HepG2 (cell line): ENCODE results near the gene ALKBH2. TPM values are rescaled to one million over a fixed set of nuclear protein-coding genes. Genes with fewer than 3 reads are reported as not detected.
A peak's percentile ranks its signal among the peaks of the same experiment; 100 is the strongest.

Source experiments
- AKAP8 ChIP-seq: sonication (generic); formaldehyde crosslinking; IDR thresholded peaks from 2 replicates; pipeline ENCODE4 v1.5.1; 2020; ENCODE audit warnings: mild to moderate bottlenecking, missing genetic modification reagents
- ATF7-NPFF ChIP-seq: sonication (generic); formaldehyde crosslinking; IDR thresholded peaks from 2 replicates; pipeline ENCODE4 v1.8.1; 2023; ENCODE audit warnings: mild to moderate bottlenecking, low read depth, missing genetic modification reagents, moderate library complexity
- BCLAF1 ChIP-seq: fragments of 450-650 bp; IDR thresholded peaks from 2 replicates; pipeline ENCODE4 v1.6.1; 2017; ENCODE audit warnings: mild to moderate bottlenecking
- CCAR2 ChIP-seq: fragments of 200-400 bp; formaldehyde crosslinking; optimal IDR thresholded peaks from 2 replicates; pipeline ENCODE3; 2018; ENCODE audit warnings: low read depth, mild to moderate bottlenecking, low read length, moderate library complexity
- DPF2 ChIP-seq: sonication (generic); formaldehyde crosslinking; IDR thresholded peaks from 2 replicates; pipeline ENCODE4 v1.4.0; 2020; ENCODE audit warnings: mild to moderate bottlenecking, low read depth, missing genetic modification reagents, borderline replicate concordance
- FOXP4 ChIP-seq: sonication (generic); formaldehyde crosslinking; IDR thresholded peaks from 2 replicates; pipeline ENCODE4 v1.4.0; 2020; ENCODE audit warnings: missing genetic modification reagents
- KAT8 ChIP-seq: IDR thresholded peaks from 2 replicates; pipeline ENCODE4 v1.6.1; 2016; ENCODE audit warnings: missing genetic modification reagents, missing compliant biosample characterization
- KDM5B ChIP-seq: sonication (generic); formaldehyde crosslinking; IDR thresholded peaks from 2 replicates; pipeline ENCODE4 v1.4.0; 2020; ENCODE audit warnings: missing genetic modification reagents, mild to moderate bottlenecking, borderline replicate concordance
- MLXIP ChIP-seq: sonication (generic); formaldehyde crosslinking; IDR thresholded peaks from 2 replicates; pipeline ENCODE4 v1.9.0; 2021; ENCODE audit warnings: missing genetic modification reagents, borderline replicate concordance
- NR3C1 ChIP-seq: sonication (generic); formaldehyde crosslinking; IDR thresholded peaks from 2 replicates; pipeline ENCODE4 v1.4.0; 2020; ENCODE audit warnings: missing genetic modification reagents
- PLSCR1 ChIP-seq: sonication (generic); formaldehyde crosslinking; IDR thresholded peaks from 2 replicates; pipeline ENCODE4 v1.5.0; 2020; ENCODE audit warnings: missing genetic modification reagents, mild to moderate bottlenecking, borderline replicate concordance
- RXRA ChIP-seq: sonication (generic); formaldehyde crosslinking; IDR thresholded peaks from 2 replicates; pipeline ENCODE4 v1.5.1; 2020; ENCODE audit warnings: missing genetic modification reagents
- RXRB ChIP-seq: IDR thresholded peaks from 2 replicates; pipeline ENCODE4 v1.6.1; 2016; ENCODE audit warnings: borderline replicate concordance, missing genetic modification reagents, missing compliant biosample characterization
- SPEN ChIP-seq: sonication (generic); formaldehyde crosslinking; IDR thresholded peaks from 2 replicates; pipeline ENCODE4 v1.5.1; 2020; ENCODE audit warnings: low read depth, mild to moderate bottlenecking, missing genetic modification reagents
- SYNCRIP ChIP-seq: fragments of 200-400 bp; formaldehyde crosslinking; IDR thresholded peaks from 2 replicates; pipeline ENCODE4 v1.6.1; 2018; ENCODE audit warnings: mild to moderate bottlenecking, low read depth, low read length; ENCODE audit not compliant: insufficient read depth
- ZNF10 ChIP-seq: sonication (generic); formaldehyde crosslinking; IDR thresholded peaks from 2 replicates; pipeline ENCODE4 v1.4.0; 2020; ENCODE audit warnings: mild to moderate bottlenecking, low read depth, missing genetic modification reagents, borderline replicate concordance
- ZNF484 ChIP-seq: sonication (generic); formaldehyde crosslinking; IDR thresholded peaks from 2 replicates; pipeline ENCODE4 v1.5.1; 2020; ENCODE audit warnings: mild to moderate bottlenecking, low read depth, missing genetic modification reagents, borderline replicate concordance
- ZSCAN12 ChIP-seq: sonication (generic); formaldehyde crosslinking; IDR thresholded peaks from 2 replicates; pipeline ENCODE4 v1.9.0; 2021; ENCODE audit warnings: mild to moderate bottlenecking, missing genetic modification reagents
- polyA plus RNA-seq, 8 experiments: library from polyadenylated mRNA; depleted of rRNA in 3 of 8; stranded (reverse) in 7 of 8; unstranded in 1 of 8; fragments of >200 nt; fragmentation: Illumina TruSeq in 4 of 8; extraction: Trizol in 4 of 8; gene quantifications; 2 replicates each; pipeline versions ENCODE4 v1.2.1 to v1.2.3, GENCODE V29; 2011 to 2016; ENCODE audit warnings: low read depth in 4 of 8, missing spikeins in 1 of 8, mixed read lengths in 1 of 8; ENCODE audit not compliant: insufficient read depth in 1 of 8
- total RNA-seq, 5 experiments: library from RNA; depleted of rRNA; stranded (reverse); fragments of >200 nt; fragmentation: Illumina TruSeq; extraction: Trizol; gene quantifications; 2 replicates each; pipeline ENCODE4 v1.2.3, GENCODE V29; 2016; ENCODE audit warnings: low read depth in 1 of 5

The ALKBH2 gene
- total and polyA plus RNA-seq, 2 of the 13 experiments (the other 11 are each of a cell fraction or from before 2014, with no cell fraction given) = 21.0 to 40.5 TPM

- TF ChIP-seq MLXIP (CRISPR knock-in tag) (0 out of 2 replicates have a peak, but pooled peaks have one; percentile 69), KDM5B (CRISPR knock-in tag) (peak; percentile 99), RXRA (CRISPR knock-in tag) (peak; percentile 89), NR3C1 (no peak), ZSCAN12 (CRISPR knock-in tag) (peak; percentile 76; the same call in 1 of the 2 replicates), SPEN (CRISPR knock-in tag) (peak; percentile 98), ZNF10 (CRISPR knock-in tag) (no peak), DPF2 (CRISPR knock-in tag) (no peak), PLSCR1 (CRISPR knock-in tag) (peak; percentile 91; the same call in 1 of the 2 replicates), RXRB (peak; percentile 89), AKAP8 (CRISPR knock-in tag) (peak; percentile 72; the same call in 1 of the 2 replicates), ZNF484 (CRISPR knock-in tag) (no peak), BCLAF1 (no peak), SYNCRIP (no peak), CCAR2 (no peak), KAT8 (CRISPR knock-in tag) (peak; percentile 96), ATF7-NPFF (CRISPR knock-in tag) (peak; percentile 96), FOXP4 (CRISPR knock-in tag) (peak; percentile 53; the same call in 1 of the 2 replicates)
Measured at GRCh38 chr12:109093022-109093918, at the start of gene ALKBH2 (continued).
